Endothelial cell of umbilical vein (primary cell): ENCODE measurements around the gene ODAD3. TPM values are rescaled to one million over a fixed set of nuclear protein-coding genes. Genes with fewer than 3 reads are reported as not detected.

Experiments
- BruUV-seq: library from RNA; stranded (reverse); fragments of 400-500 nt; replicated peaks from 2 replicates; lab custom pipeline; 2021; lab: Mats Ljungman, UMichigan
- CTCF ChIA-PET: fragments of 300-600, 350-600 bp; sonication (Branson Sonifier 250); formaldehyde crosslinking; loops from one replicate; lab custom pipeline; 2021; ENCODE audit warnings: antibody characterized with exemption, inconsistent platforms; lab: Charles Lee
- POLR2A ChIA-PET: fragments of 300-600, 350-600 bp; sonication (Branson Sonifier 250); formaldehyde crosslinking; loops from one replicate; lab custom pipeline; 2021; ENCODE audit warnings: antibody characterized with exemption, inconsistent platforms; lab: Charles Lee
- DNase-seq: peaks from one replicate; pipeline ENCODE4 v3.0.0-alpha.2; 2011; ENCODE audit warnings: low read depth, low spot score
- FAIRE-seq: peaks from 2 replicates; lab custom pipeline; 2011; peaks lifted over from hg19 to GRCh38; lab: Jason Lieb, UNC
- H2AFZ ChIP-seq: 2 replicates; pipeline ENCODE4 v1.6.0; 2012; ENCODE audit warnings: low read depth, low read length, control low read depth, inconsistent platforms
- H3K27ac ChIP-seq: 2 replicates; pipeline ENCODE4 v1.5.1; 2011; ENCODE audit warnings: low read depth, mild to moderate bottlenecking, control low read depth, low read length, moderate library complexity; ENCODE audit not compliant: insufficient read depth
- H3K27me3 ChIP-seq, 2 experiments: 2 replicates each; pipeline versions ENCODE4 v1.6.0 to v1.6.1; 2011; ENCODE audit warnings: low read length in 2 of 2, mixed read lengths in 1 of 2; ENCODE audit not compliant: control insufficient read depth in 2 of 2, insufficient read depth in 2 of 2
- H3K36me3 ChIP-seq, 2 experiments: 2 replicates in 1 of 2; 3 replicates in 1 of 2; pipeline ENCODE4 v1.5.1; 2011; ENCODE audit warnings: low read length in 2 of 2, mild to moderate bottlenecking in 1 of 2, moderate library complexity in 1 of 2; ENCODE audit not compliant: control insufficient read depth in 2 of 2, insufficient read depth in 2 of 2; ENCODE audit errors: extremely low read depth in 1 of 2
- H3K4me1 ChIP-seq: 3 replicates; pipeline ENCODE4 v1.5.1; 2011; ENCODE audit warnings: mild to moderate bottlenecking, low read length; ENCODE audit not compliant: control insufficient read depth, insufficient read depth; ENCODE audit errors: extremely low read depth
- H3K4me2 ChIP-seq: 2 replicates; pipeline ENCODE4 v1.6.1; 2011; ENCODE audit warnings: low read length, control low read depth, mixed read lengths; ENCODE audit not compliant: insufficient read depth
- H3K4me3 ChIP-seq, 3 experiments: fragments of 200-600 bp in 1 of 3; sonication (generic), shearing (Covaris generic) in 1 of 3; replicated peaks in 1 of 3; 2 replicates each; pipeline ENCODE4 v1.5.1; 2011 to 2016; ENCODE audit warnings: control low read depth in 3 of 3, low read length in 3 of 3, mild to moderate bottlenecking in 2 of 3, inconsistent platforms in 1 of 3, low read depth in 1 of 3, moderate library complexity in 1 of 3; ENCODE audit not compliant: insufficient read depth in 1 of 3
- H3K79me2 ChIP-seq: 2 replicates; pipeline ENCODE4 v1.6.0; 2012; ENCODE audit warnings: low read length, inconsistent platforms; ENCODE audit not compliant: control insufficient read depth, insufficient read depth
- H3K9ac ChIP-seq: replicated peaks from 2 replicates; pipeline ENCODE3; 2011; ENCODE audit warnings: low read length, control low read depth; ENCODE audit not compliant: insufficient read depth; ENCODE audit errors: extremely low read depth
- H3K9me1 ChIP-seq: replicated peaks from 3 replicates; pipeline ENCODE4 v1.6.0; 2011; ENCODE audit warnings: mild to moderate bottlenecking, low read length; ENCODE audit not compliant: control insufficient read depth, insufficient read depth; ENCODE audit errors: extremely low read depth
- H3K9me3 ChIP-seq: replicated peaks from 2 replicates; pipeline ENCODE4 v1.5.1; 2012; ENCODE audit warnings: low read length, inconsistent platforms; ENCODE audit not compliant: control insufficient read depth, insufficient read depth
- H4K20me1 ChIP-seq: replicated peaks from 2 replicates; pipeline ENCODE3; 2011; ENCODE audit warnings: mild to moderate bottlenecking, low read length; ENCODE audit not compliant: control insufficient read depth, insufficient read depth; ENCODE audit errors: extremely low read depth
- CTCF ChIP-seq, 2 donors: IDR thresholded peaks; 1 replicate in 1 of 2; 2 replicates in 1 of 2; pipeline ENCODE4 v1.5.1; 2011; ENCODE audit warnings: low read length in 2 of 2, mild to moderate bottlenecking in 2 of 2, moderate library complexity in 2 of 2, control low read depth in 1 of 2, inconsistent platforms in 1 of 2, low read depth in 1 of 2; ENCODE audit not compliant: insufficient read depth in 1 of 2; ENCODE audit errors: extremely low read depth in 1 of 2
- EZH2 ChIP-seq: IDR thresholded peaks from 2 replicates; pipeline ENCODE4 v1.6.1; 2012; ENCODE audit warnings: borderline replicate concordance, low read depth, mild to moderate bottlenecking, moderate library complexity, low read length, inconsistent platforms; ENCODE audit not compliant: severe bottlenecking
- FOS ChIP-seq: IDR thresholded peaks from 2 replicates; pipeline ENCODE4 v1.6.1; 2011; ENCODE audit warnings: mild to moderate bottlenecking, low read length, moderate library complexity, borderline replicate concordance; ENCODE audit not compliant: insufficient read depth
- POLR2AphosphoS5 ChIP-seq: IDR thresholded peaks from 2 replicates; pipeline ENCODE4 v1.6.1; 2012; ENCODE audit warnings: low read depth, mild to moderate bottlenecking, control low read depth, low read length, moderate library complexity; ENCODE audit not compliant: insufficient read depth
- dilution Hi-C: fragments of 300-500 bp; cut with MboI; formaldehyde crosslinking; loops from one replicate; pipeline ENCODE4 v1.15.0; 2019; ENCODE audit warnings: low sequenced_read_pairs; ENCODE audit not compliant: extremely low pct_ligation_motif_present
- intact Hi-C: fragments of 100-400 bp; cut with micrococcal nuclease; formaldehyde crosslinking; loops from one replicate; pipeline ENCODE4 v1.10.0; 2022
- polyA plus RNA-seq, 4 experiments: library from polyadenylated mRNA; depleted of rRNA in 3 of 4; stranded (reverse) in 3 of 4; unstranded in 1 of 4; fragments of >200 nt; gene quantifications; 2 replicates each; pipeline versions ENCODE4 v1.2.1 to v1.2.3, GENCODE V29; 2011 to 2012; ENCODE audit warnings: missing spikeins in 1 of 4
- total RNA-seq: library from RNA; stranded (reverse); gene quantifications from 2 replicates; pipeline ENCODE4 v1.2.3, GENCODE V29; 2021

ODAD3 gene
- total and polyA plus RNA-seq, 2 donors (not counting 3 experiments of a cell fraction or from before 2014, with no cell fraction given), result 0.14 to 0.97 TPM

GRCh38 chr19:11423164-11423790 is 11.6 kb downstream of the ODAD3 start:
- Histone ChIP-seq H3K79me2 (no peaks in the 10 kb centered on the region), H3K9ac (no peak overlapping the region), H3K27me3 (peaks cover 32 to 38% of the 10 kb centered on the region in 2 experiments), H4K20me1 (no peaks in the 10 kb centered on the region), H3K9me1 (no peaks in the 10 kb centered on the region), H3K27ac (no peak overlapping the region), H3K4me3 (no peak overlapping the region), H2AFZ (no peak overlapping the region), H3K9me3 (no peaks in the 10 kb centered on the region), H3K4me1 (peaks cover 9% of the 10 kb centered on the region), H3K36me3 (no peaks in the 10 kb centered on the region), H3K4me2 (no peak overlapping the region)
- BruUV-seq, result no TSS peak
- ChIA-PET CTCF (interaction anchor here (1.0 to 3.7 kb wide), 6 partner anchors 10 to 129 kb away, joined by 3 to 19 read pairs (median 6); partner anchors contain the start of genes CCDC159, ODAD3, PRKCSH and TMEM205), POLR2A (no interaction called here)
- TF ChIP-seq CTCF (IDR thresholded peaks at IDR 0.05; ENCODE audit: extremely low read depth in 1 of 2, insufficient read depth in 1 of 2, low read depth in 1 of 2, low read length in 2 of 2), result no peak
- TF ChIP-seq FOS, result no peak
- TF ChIP-seq POLR2AphosphoS5, result no peak
- peak; percentile 59 for TF ChIP-seq EZH2
- dilution Hi-C loops (no loop called here), intact Hi-C loops (loop anchor here (5.0 kb wide), 1 partner anchor 41 kb away; the partner anchor contains the start of gene EPOR)
- FAIRE-seq, result peak; percentile 58
- DNase-seq, result no peak
